Measurements from ENCODE around the gene CYSTM1. TPM values are rescaled to one million over a fixed set of nuclear protein-coding genes. Genes with fewer than 3 reads are reported as not detected.

Gene CYSTM1
- total and polyA plus RNA-seq, 4 experiments from 2014 or later = 5.0 to 21.1 (median 9.5) TPM

- Mint-ChIP-seq H3K4me3 (no peak overlapping the region), H3K36me3 (peaks cover 14 to 28% of the 10 kb centered on the region in 2 donors), H3K27ac (no peak overlapping the region), H3K27me3 (no peaks in the 10 kb centered on the region), H3K4me1 (peaks cover 26 to 53% (median 49%) of the 10 kb centered on the region in 4 donors), H3K9me3 (peaks cover 0 to 3% (median 0%) of the 10 kb centered on the region in 8 donors)
- intact Hi-C loops (cut with micrococcal nuclease) = loop anchor here (5.0 kb wide), 1 partner anchor 42 kb away; no protein-coding TSS in a partner anchor
- Histone ChIP-seq H3K27me3 (ENCODE audit: insufficient read depth, low read length) (no peaks in the 10 kb centered on the region), H3K9me3 (ENCODE audit: control insufficient read depth in 1 of 2, low read length in 2 of 2) (no peaks in the 10 kb centered on the region), H3K36me3 (ENCODE audit: insufficient read depth, low read length) (no peaks in the 10 kb centered on the region), H3K4me3 (ENCODE audit: low read length in 2 of 2) (no peak overlapping the region), H3K4me1 (ENCODE audit: insufficient read depth, low read length) (peaks cover 73% of the 10 kb centered on the region), H3K27ac (ENCODE audit: low read depth, low read length) (no peak overlapping the region)
- ChIA-PET CTCF (ENCODE audit: partially characterized antibody) (interaction anchor here (0.8 to 5.7 kb wide), 6 partner anchors 9 to 108 kb away, joined by 3 to 37 read pairs (median 4); partner anchors contain the start of gene HBEGF), POLR2A (ENCODE audit: partially characterized antibody) (no interaction called here)
- no peak for DNase-seq
Measured at GRCh38 chr5:140255460-140256157, 80.6 kb downstream of the CYSTM1 start.

DNA sequence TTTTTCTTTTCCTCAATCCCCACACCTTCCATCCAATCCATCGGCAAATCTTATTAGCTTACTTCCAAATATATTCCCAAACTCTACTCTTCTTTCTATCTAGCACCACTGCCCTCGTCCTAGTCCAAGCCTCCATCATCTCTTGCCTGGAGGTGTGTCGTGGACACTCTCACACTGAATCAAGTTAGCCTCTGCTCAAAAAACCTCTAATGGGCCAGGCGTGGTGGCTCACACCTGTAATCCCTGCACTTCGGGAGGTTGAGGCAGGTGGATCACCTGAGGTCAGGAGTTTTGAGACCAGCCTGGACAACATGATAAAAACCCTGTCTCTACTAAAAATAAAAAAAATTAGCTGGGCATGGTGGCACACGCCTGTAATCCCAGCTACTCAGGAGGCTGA, 81.7 kb downstream of the CYSTM1 start:
- Mint-ChIP-seq H3K4me3 (no peak overlapping the region), H3K27ac (no peak overlapping the region), H3K36me3 (peaks cover 21 to 27% of the 10 kb centered on the region in 2 donors), H3K4me1 (peaks cover 31 to 53% (median 47%) of the 10 kb centered on the region in 4 donors), H3K27me3 (no peaks in the 10 kb centered on the region), H3K9me3 (peaks cover 0 to 3% (median 0%) of the 10 kb centered on the region in 8 donors)
- ChIA-PET POLR2A (ENCODE audit: partially characterized antibody) (no interaction called here), CTCF (ENCODE audit: partially characterized antibody) (interaction anchor here (1.3 to 5.7 kb wide), 5 partner anchors 13 to 95 kb away, joined by 5 to 37 read pairs (median 6); partner anchors contain the start of gene HBEGF)
- H3K4me3 ChIP-seq (ENCODE audit: low read length in 2 of 2) = no peak overlapping the region
- H3K27me3 ChIP-seq (ENCODE audit: insufficient read depth, low read length) = no peaks in the 10 kb centered on the region
- no peak for DNase-seq
- H3K9me3 ChIP-seq (ENCODE audit: control insufficient read depth in 1 of 2, low read length in 2 of 2) = no peaks in the 10 kb centered on the region
- no peak overlapping the region for H3K27ac ChIP-seq (ENCODE audit: low read depth, low read length)
- intact Hi-C loops (cut with micrococcal nuclease) = loop anchor here (5.0 kb wide), 1 partner anchor 41 kb away; no protein-coding TSS in a partner anchor
- H3K36me3 ChIP-seq (ENCODE audit: insufficient read depth, low read length) = no peaks in the 10 kb centered on the region
- peaks cover 72% of the 10 kb centered on the region for H3K4me1 ChIP-seq (ENCODE audit: insufficient read depth, low read length)

GRCh38 chr5:140258016-140258415, 83.0 kb downstream of the CYSTM1 start:
- intact Hi-C loops (cut with micrococcal nuclease) = loop anchor here (5.0 kb wide), 1 partner anchor 39 kb away; no protein-coding TSS in a partner anchor
- no peak for DNase-seq
- H3K9me3 ChIP-seq (ENCODE audit: control insufficient read depth in 1 of 2, low read length in 2 of 2) = no peaks in the 10 kb centered on the region
- Mint-ChIP-seq H3K9me3 (peaks cover 0 to 3% (median 0%) of the 10 kb centered on the region in 8 donors), H3K27me3 (no peaks in the 10 kb centered on the region), H3K4me3 (peak overlapping the region in 5 of 8 donors; percentile 2 to 43 (median 10)), H3K4me1 (peaks cover 38 to 50% (median 42%) of the 10 kb centered on the region in 4 donors), H3K36me3 (peaks cover 28 to 31% of the 10 kb centered on the region in 2 donors), H3K27ac (peak overlapping the region; percentile 54 to 94 (median 91))
- no peaks in the 10 kb centered on the region for H3K36me3 ChIP-seq (ENCODE audit: insufficient read depth, low read length)
- peaks cover 66% of the 10 kb centered on the region for H3K4me1 ChIP-seq (ENCODE audit: insufficient read depth, low read length)
- no peaks in the 10 kb centered on the region for H3K27me3 ChIP-seq (ENCODE audit: insufficient read depth, low read length)
- H3K27ac ChIP-seq (ENCODE audit: low read depth, low read length) = peak overlapping the region; percentile 12
- ChIA-PET POLR2A (ENCODE audit: partially characterized antibody) (interaction anchor here (0.7 kb wide), 1 partner anchor 13 kb away, joined by 3 read pairs; no protein-coding TSS in a partner anchor), CTCF (ENCODE audit: partially characterized antibody) (interaction anchor here (1.0 to 5.7 kb wide), 5 partner anchors 14 to 100 kb away, joined by 3 to 37 read pairs (median 3); no protein-coding TSS in a partner anchor)
- no peak overlapping the region for H3K4me3 ChIP-seq (ENCODE audit: low read length in 2 of 2)

- intact Hi-C loops (cut with micrococcal nuclease) = loop anchor here (5.0 kb wide), 1 partner anchor 38 kb away; no protein-coding TSS in a partner anchor
- Histone ChIP-seq H3K4me1 (ENCODE audit: insufficient read depth, low read length) (peaks cover 58% of the 10 kb centered on the region), H3K36me3 (ENCODE audit: insufficient read depth, low read length) (no peaks in the 10 kb centered on the region), H3K9me3 (ENCODE audit: control insufficient read depth in 1 of 2, low read length in 2 of 2) (no peaks in the 10 kb centered on the region), H3K27ac (ENCODE audit: low read depth, low read length) (peak overlapping the region; percentile 27), H3K4me3 (ENCODE audit: low read length in 2 of 2) (no peak overlapping the region), H3K27me3 (ENCODE audit: insufficient read depth, low read length) (no peaks in the 10 kb centered on the region)
- Mint-ChIP-seq H3K4me3 (peak overlapping the region in 5 of 8 donors; percentile 4 to 64 (median 39)), H3K9me3 (peaks cover 0 to 3% (median 0%) of the 10 kb centered on the region in 8 donors), H3K27ac (peak overlapping the region; percentile 52 to 94 (median 91)), H3K27me3 (no peaks in the 10 kb centered on the region), H3K4me1 (peaks cover 37 to 52% (median 41%) of the 10 kb centered on the region in 4 donors), H3K36me3 (peaks cover 28 to 31% of the 10 kb centered on the region in 2 donors)
- ChIA-PET POLR2A (ENCODE audit: partially characterized antibody) (interaction anchor here (0.6 kb wide), 1 partner anchor 23 kb away, joined by 3 read pairs; no protein-coding TSS in a partner anchor), CTCF (ENCODE audit: partially characterized antibody) (interaction anchor here (1.3 to 5.7 kb wide), 4 partner anchors 15 to 99 kb away, joined by 3 to 37 read pairs (median 4); no protein-coding TSS in a partner anchor)
- no peak for DNase-seq
Measured at GRCh38 chr5:140258873-140259272, 83.9 kb downstream of the CYSTM1 start.

GRCh38 chr5:140259500-140259899, 84.5 kb downstream of the CYSTM1 start:
- H3K36me3 Mint-ChIP-seq = peaks cover 28 to 31% of the 10 kb centered on the region in 2 donors
- H3K27ac Mint-ChIP-seq = peak overlapping the region; percentile 52 to 94 (median 91)
- no peaks in the 10 kb centered on the region for H3K9me3 ChIP-seq (ENCODE audit: control insufficient read depth in 1 of 2, low read length in 2 of 2)
- H3K9me3 Mint-ChIP-seq = peaks cover 0 to 3% (median 0%) of the 10 kb centered on the region in 8 donors
- intact Hi-C loops (cut with micrococcal nuclease) = loop anchor here (5.0 kb wide), 1 partner anchor 38 kb away; no protein-coding TSS in a partner anchor
- CTCF ChIA-PET (ENCODE audit: partially characterized antibody) = interaction anchor here (1.5 to 5.7 kb wide), 3 partner anchors 15 to 93 kb away, joined by 3 to 37 read pairs (median 16); no protein-coding TSS in a partner anchor
- POLR2A ChIA-PET (ENCODE audit: partially characterized antibody) = interaction anchor here (1.3 kb wide), 1 partner anchor 15 kb away, joined by 3 read pairs; no protein-coding TSS in a partner anchor
- peak overlapping the region in 7 of 8 donors; percentile 14 to 64 (median 22) for H3K4me3 Mint-ChIP-seq
- H3K27me3 ChIP-seq (ENCODE audit: insufficient read depth, low read length) = no peaks in the 10 kb centered on the region
- peak overlapping the region; percentile 27 for H3K27ac ChIP-seq (ENCODE audit: low read depth, low read length)
- H3K4me1 ChIP-seq (ENCODE audit: insufficient read depth, low read length) = peaks cover 52% of the 10 kb centered on the region
- no peaks in the 10 kb centered on the region for H3K27me3 Mint-ChIP-seq
- H3K4me1 Mint-ChIP-seq = peaks cover 38 to 57% (median 42%) of the 10 kb centered on the region in 4 donors
- no peak overlapping the region for H3K4me3 ChIP-seq (ENCODE audit: low read length in 2 of 2)
- no peaks in the 10 kb centered on the region for H3K36me3 ChIP-seq (ENCODE audit: insufficient read depth, low read length)
- DNase-seq = peak; percentile 33 to 74 (median 53)

DNA sequence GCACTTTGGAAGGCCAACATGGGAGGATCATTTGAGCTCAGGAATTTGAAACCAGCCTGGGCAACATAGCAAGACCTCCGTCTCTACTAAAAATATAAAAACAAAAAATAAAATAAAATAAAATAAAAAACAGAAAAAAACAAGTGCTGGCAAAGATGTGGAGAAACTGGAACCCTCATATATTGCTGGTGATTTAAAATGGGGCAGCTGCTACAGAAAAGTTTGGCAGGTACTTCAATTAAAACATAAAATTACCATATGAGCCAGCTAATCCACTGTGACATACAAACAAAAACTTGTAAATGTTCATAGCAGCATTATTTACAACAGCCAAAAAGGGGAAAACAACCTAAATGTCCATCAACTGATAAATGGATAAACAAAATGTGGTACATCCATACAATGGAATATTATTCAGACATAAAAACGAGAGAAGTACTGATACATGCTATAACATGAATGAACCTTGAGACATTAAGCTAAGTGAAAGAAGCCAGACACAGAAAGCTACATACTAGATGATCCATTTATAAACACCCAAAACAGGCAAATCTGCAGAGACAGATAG, 85.2 kb downstream of the CYSTM1 start:
- no peak overlapping the region for H3K27ac ChIP-seq (ENCODE audit: low read depth, low read length)
- Mint-ChIP-seq H3K27me3 (no peaks in the 10 kb centered on the region), H3K36me3 (peaks cover 28 to 31% of the 10 kb centered on the region in 2 donors), H3K4me3 (peak overlapping the region in 3 of 8 donors; percentile 9 to 64 (median 19)), H3K4me1 (peaks cover 39 to 59% (median 45%) of the 10 kb centered on the region in 4 donors), H3K27ac (peak overlapping the region in 6 of 7 donors; percentile 52 to 94 (median 90)), H3K9me3 (peaks cover 0 to 3% (median 0%) of the 10 kb centered on the region in 8 donors)
- no peaks in the 10 kb centered on the region for H3K36me3 ChIP-seq (ENCODE audit: insufficient read depth, low read length)
- no peak overlapping the region for H3K4me3 ChIP-seq (ENCODE audit: low read length in 2 of 2)
- CTCF ChIA-PET (ENCODE audit: partially characterized antibody) = interaction anchor here (3.8 kb wide), 1 partner anchor 92 kb away, joined by 16 read pairs; no protein-coding TSS in a partner anchor
- no peaks in the 10 kb centered on the region for H3K9me3 ChIP-seq (ENCODE audit: control insufficient read depth in 1 of 2, low read length in 2 of 2)
- intact Hi-C loops (cut with micrococcal nuclease) = no loop called here
- H3K27me3 ChIP-seq (ENCODE audit: insufficient read depth, low read length) = no peaks in the 10 kb centered on the region
- H3K4me1 ChIP-seq (ENCODE audit: insufficient read depth, low read length) = peaks cover 56% of the 10 kb centered on the region
- DNase-seq = no peak
- POLR2A ChIA-PET (ENCODE audit: partially characterized antibody) = interaction anchor here (1.3 to 1.4 kb wide), 2 partner anchors 16 to 86 kb away, joined by 3 to 4 read pairs; partner anchors contain the start of gene HBEGF

Data from CD4-positive, alpha-beta memory T cell (primary cell).